ENCODE data around the gene SPRTN.

GRCh38 chr1:231359113-231359512 is 21.0 kb downstream of the SPRTN start:
- TF ChIP-seq GATA2 (IDR thresholded peaks at IDR 0.05; ENCODE audit: low read depth, low read length) (no peak), GATA3 (IDR thresholded peaks at IDR 0.05; ENCODE audit: low read depth, low read length) (no peak)
